GM12878 (cell line): ENCODE measurements around the gene LHFPL3. TPM values are rescaled to one million over a fixed set of nuclear protein-coding genes. Genes with fewer than 3 reads are reported as not detected.

Source experiments
- ATF7 ChIP-seq: fragments of 450-650 bp; IDR thresholded peaks from 2 replicates; pipeline ENCODE4 v1.6.1; 2016; ENCODE audit warnings: low read depth, mild to moderate bottlenecking
- BACH1 ChIP-seq: fragments of 450-650 bp; IDR thresholded peaks from 2 replicates; pipeline ENCODE4 v1.6.1; 2017; ENCODE audit warnings: mild to moderate bottlenecking, borderline replicate concordance
- BHLHE40 ChIP-seq, 2 experiments: fragments of 450-650 bp in 1 of 2; IDR thresholded peaks; 2 replicates each; pipeline ENCODE4 v1.6.1; 2011 to 2017; ENCODE audit warnings: low read depth in 2 of 2, borderline replicate concordance in 1 of 2, improper control_type of control experiment in 1 of 2, low read length in 1 of 2, mild to moderate bottlenecking in 1 of 2
- CREB1 ChIP-seq: IDR thresholded peaks from 2 replicates; pipeline ENCODE4 v1.6.1; 2012; ENCODE audit warnings: low read depth, mild to moderate bottlenecking, inconsistent platforms
- ESRRA ChIP-seq: IDR thresholded peaks from 2 replicates; pipeline ENCODE4 v1.6.1; 2012; ENCODE audit warnings: mild to moderate bottlenecking, low read length, improper control_type of control experiment
- GATAD2B ChIP-seq: fragments of 450-650 bp; conservative IDR thresholded peaks from 2 replicates; pipeline ENCODE4 v1.6.1; 2017; ENCODE audit warnings: low read depth, mild to moderate bottlenecking, moderate library complexity
- KAT2A ChIP-seq: conservative IDR thresholded peaks from 2 replicates; pipeline ENCODE4 v1.6.1; 2011; ENCODE audit warnings: low read depth, low read length; ENCODE audit not compliant: control insufficient read depth
- MEF2A ChIP-seq: IDR thresholded peaks from 2 replicates; pipeline ENCODE4 v1.6.1; 2011; ENCODE audit warnings: low read depth, mild to moderate bottlenecking, low read length, moderate library complexity; ENCODE audit not compliant: insufficient read depth
- SKIL ChIP-seq: fragments of 450-650 bp; IDR thresholded peaks from 2 replicates; pipeline ENCODE4 v1.6.1; 2017; ENCODE audit warnings: mild to moderate bottlenecking, low read depth, inconsistent platforms; ENCODE audit not compliant: poor library complexity, severe bottlenecking
- SMAD5 ChIP-seq: IDR thresholded peaks from 2 replicates; pipeline ENCODE4 v1.6.1; 2016; ENCODE audit warnings: antibody characterized with exemption, low read depth
- SPI1 ChIP-seq: IDR thresholded peaks from 2 replicates; pipeline ENCODE4 v1.6.1; 2011; ENCODE audit warnings: low read depth, mild to moderate bottlenecking, low read length, moderate library complexity, borderline replicate concordance; ENCODE audit not compliant: insufficient read depth
- ZNF207 ChIP-seq: fragments of 450-650 bp; IDR thresholded peaks from 2 replicates; pipeline ENCODE4 v1.6.1; 2014; ENCODE audit warnings: antibody characterized with exemption, mild to moderate bottlenecking, borderline replicate concordance
- ZNF24 ChIP-seq: fragments of 450-650 bp; IDR thresholded peaks from 2 replicates; pipeline ENCODE4 v1.6.1; 2017; ENCODE audit warnings: antibody characterized with exemption, mild to moderate bottlenecking
- ZNF687 ChIP-seq: fragments of 450-650 bp; IDR thresholded peaks from 2 replicates; pipeline ENCODE4 v1.6.1; 2017; ENCODE audit warnings: mild to moderate bottlenecking, moderate library complexity
- polyA plus RNA-seq, 11 experiments: library from polyadenylated mRNA; depleted of rRNA in 4 of 11; unstranded in 6 of 11; stranded (reverse) in 5 of 11; fragments of >200 nt; fragmentation: Nextera tagmentation in 4 of 11; fragmentation: Illumina TruSeq in 1 of 11; extraction: Ambion mirVana in 4 of 11; extraction: Trizol in 1 of 11; gene quantifications; 1 replicate in 1 of 11; 2 replicates in 10 of 11; pipeline versions ENCODE4 v1.2.1 to v1.2.3, GENCODE V29; 2011 to 2016; ENCODE audit warnings: inconsistent platforms in 2 of 11, missing spikeins in 2 of 11, low read depth in 1 of 11
- total RNA-seq, 4 experiments: library from RNA; depleted of rRNA in 3 of 4; stranded (reverse); fragments of >200 nt in 3 of 4; fragmentation: Illumina TruSeq in 1 of 4; extraction: Trizol in 1 of 4; gene quantifications; 2 replicates each; pipeline versions ENCODE4 v1.2.1 to v1.2.3, GENCODE V29; 2013 to 2021

Gene LHFPL3
- total and polyA plus RNA-seq, 10 of the 15 experiments (the other 5 are each of a cell fraction or from before 2014, with no cell fraction given), result 0.09 TPM; not detected in 9

DNA sequence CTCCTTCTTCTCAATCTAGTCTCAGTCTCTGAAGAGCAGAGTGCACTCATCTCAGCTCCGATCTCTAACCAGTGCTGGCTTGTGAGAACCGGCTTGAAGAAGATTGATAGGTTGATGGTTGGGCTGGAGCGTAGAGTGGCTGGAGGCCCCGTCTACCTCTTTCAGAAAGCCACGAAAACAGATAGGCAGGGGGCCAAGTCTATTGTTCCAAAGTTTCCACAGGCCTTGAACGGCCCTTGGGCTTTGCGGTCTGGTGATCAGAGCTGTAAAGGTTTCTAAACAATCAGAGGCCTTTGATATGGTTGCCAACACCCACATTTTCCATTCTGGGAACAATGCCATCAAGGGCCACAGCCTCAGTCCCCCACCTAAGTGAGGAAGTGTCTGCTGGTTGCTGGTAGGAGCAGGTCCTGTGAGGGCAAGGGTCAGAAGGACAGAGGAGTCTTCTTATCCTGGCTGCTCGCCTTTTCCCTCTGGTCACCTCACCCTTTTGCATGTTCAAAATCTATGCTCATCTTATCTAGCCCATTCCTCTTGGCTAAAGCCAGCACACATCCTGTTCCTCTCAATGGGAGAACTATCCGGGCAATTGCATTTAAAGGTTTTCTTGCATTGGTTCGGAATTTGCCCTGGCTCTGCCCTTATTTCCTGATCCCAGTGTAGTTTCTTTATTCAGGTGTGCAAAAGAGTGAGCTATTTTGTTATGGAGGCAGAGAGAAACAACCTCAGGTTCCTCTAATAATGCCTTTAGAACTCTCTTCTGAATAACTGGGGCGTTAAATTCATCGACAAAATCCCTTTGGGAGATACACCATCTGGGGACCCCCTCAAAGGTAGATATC is 615.3 kb downstream of the LHFPL3 start (continued):
- peak; percentile 87 for TF ChIP-seq SKIL
- no peak for TF ChIP-seq ZNF207
- TF ChIP-seq SPI1, result peak; percentile 81
- peak; percentile 35; the same call in 1 of the 2 replicates for TF ChIP-seq ATF7
- TF ChIP-seq GATAD2B, result peak; percentile 51
- no peak for TF ChIP-seq SMAD5
- peak; percentile 70; the same call in 1 of the 2 replicates for TF ChIP-seq BACH1
- TF ChIP-seq ZNF687, result peak; percentile 74
- TF ChIP-seq ZNF24, result no peak
- peak in 1 of 2 experiments; percentile 72; a peak in 2 of 4 replicates for TF ChIP-seq BHLHE40 (IDR thresholded peaks at IDR 0.05; ENCODE audit: borderline replicate concordance in 1 of 2, low read depth in 2 of 2, low read length in 1 of 2)
- TF ChIP-seq KAT2A, result no peak
- 0 out of 2 replicates have a peak, but pooled peaks have one; percentile 32 for TF ChIP-seq MEF2A
- TF ChIP-seq CREB1, result peak; percentile 54
- TF ChIP-seq ESRRA, result peak; percentile 4; the same call in 1 of the 2 replicates
